ENCODE data around the gene SLC30A2. TPM values are rescaled to one million over a fixed set of nuclear protein-coding genes. Genes with fewer than 3 reads are reported as not detected.

The SLC30A2 gene
- total and polyA plus RNA-seq, 2 of the 13 experiments (the other 11 are each of a cell fraction or from before 2014, with no cell fraction given): not detected

- TF ChIP-seq AKNA (CRISPR knock-in tag; IDR thresholded peaks at IDR 0.05; ENCODE audit: borderline replicate concordance): no peak
- no peak for TF ChIP-seq PLRG1 (conservative IDR thresholded peaks at IDR 0.05)
- TF ChIP-seq, protein P1, sequence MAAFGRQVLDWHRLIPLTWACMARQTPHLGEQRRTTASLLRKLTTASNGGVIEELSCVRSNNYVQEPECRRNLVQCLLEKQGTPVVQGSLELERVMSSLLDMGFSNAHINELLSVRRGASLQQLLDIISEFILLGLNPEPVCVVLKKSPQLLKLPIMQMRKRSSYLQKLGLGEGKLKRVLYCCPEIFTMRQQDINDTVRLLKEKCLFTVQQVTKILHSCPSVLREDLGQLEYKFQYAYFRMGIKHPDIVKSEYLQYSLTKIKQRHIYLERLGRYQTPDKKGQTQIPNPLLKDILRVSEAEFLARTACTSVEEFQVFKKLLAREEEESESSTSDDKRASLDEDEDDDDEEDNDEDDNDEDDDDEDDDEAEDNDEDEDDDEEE (CRISPR knock-in tag; IDR thresholded peaks at IDR 0.05): no peak
- TF ChIP-seq, protein P2, sequence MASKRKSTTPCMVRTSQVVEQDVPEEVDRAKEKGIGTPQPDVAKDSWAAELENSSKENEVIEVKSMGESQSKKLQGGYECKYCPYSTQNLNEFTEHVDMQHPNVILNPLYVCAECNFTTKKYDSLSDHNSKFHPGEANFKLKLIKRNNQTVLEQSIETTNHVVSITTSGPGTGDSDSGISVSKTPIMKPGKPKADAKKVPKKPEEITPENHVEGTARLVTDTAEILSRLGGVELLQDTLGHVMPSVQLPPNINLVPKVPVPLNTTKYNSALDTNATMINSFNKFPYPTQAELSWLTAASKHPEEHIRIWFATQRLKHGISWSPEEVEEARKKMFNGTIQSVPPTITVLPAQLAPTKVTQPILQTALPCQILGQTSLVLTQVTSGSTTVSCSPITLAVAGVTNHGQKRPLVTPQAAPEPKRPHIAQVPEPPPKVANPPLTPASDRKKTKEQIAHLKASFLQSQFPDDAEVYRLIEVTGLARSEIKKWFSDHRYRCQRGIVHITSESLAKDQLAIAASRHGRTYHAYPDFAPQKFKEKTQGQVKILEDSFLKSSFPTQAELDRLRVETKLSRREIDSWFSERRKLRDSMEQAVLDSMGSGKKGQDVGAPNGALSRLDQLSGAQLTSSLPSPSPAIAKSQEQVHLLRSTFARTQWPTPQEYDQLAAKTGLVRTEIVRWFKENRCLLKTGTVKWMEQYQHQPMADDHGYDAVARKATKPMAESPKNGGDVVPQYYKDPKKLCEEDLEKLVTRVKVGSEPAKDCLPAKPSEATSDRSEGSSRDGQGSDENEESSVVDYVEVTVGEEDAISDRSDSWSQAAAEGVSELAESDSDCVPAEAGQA (IDR thresholded peaks at IDR 0.05; ENCODE audit: low read depth): no peak
- TF ChIP-seq, protein P2 (CRISPR knock-in tag; IDR thresholded peaks at IDR 0.05; ENCODE audit: borderline replicate concordance): no peak
- no peak for TF ChIP-seq SSRP1 (CRISPR knock-in tag; IDR thresholded peaks at IDR 0.05)
- no peak for TF ChIP-seq BRF2 (CRISPR knock-in tag; IDR thresholded peaks at IDR 0.05)
- TF ChIP-seq CREB1 (IDR thresholded peaks at IDR 0.05): no peak
- no peak for TF ChIP-seq CREB1 (CRISPR knock-in tag; IDR thresholded peaks at IDR 0.05)
Measured at GRCh38 chr1:26047278-26047874, 1.5 kb upstream of the SLC30A2 start (continued).
